Pancreas (tissue), 10 donors: ENCODE results near the gene MCU. TPM values are rescaled to one million over a fixed set of nuclear protein-coding genes. Genes with fewer than 3 reads are reported as not detected.
A peak's percentile ranks its signal among the peaks of the same experiment; 100 is the strongest.

Source experiments
- ATAC-seq, 4 donors: fragments of 200-7000 bp; cut with Tn5 transposase; one replicate each; pipeline versions ENCODE4 v1.8.0 to v1.9.1; 2020; ENCODE audit warnings: mild to moderate bottlenecking in 4 of 4, moderate library complexity in 4 of 4
- DNase-seq, 6 donors: peaks; one replicate each; pipeline ENCODE4 v3.0.0-alpha.2; 2020
- FAIRE-seq: peaks from 2 replicates; lab custom pipeline; 2012; peaks lifted over from hg19 to GRCh38; lab: Jason Lieb, UNC
- H3K27ac ChIP-seq, 4 donors: fragments of 200-600 bp; sonication (generic); 1 replicate in 3 of 4; 2 replicates in 1 of 4; pipeline versions ENCODE4 v1.5.0 to v1.8.0; 2020
- H3K27me3 ChIP-seq, 4 donors: fragments of 200-600 bp; one replicate each; pipeline ENCODE4 v1.8.0; 2021
- H3K36me3 ChIP-seq, 3 donors: fragments of 200-600 bp; sonication (generic) in 1 of 3; one replicate each; pipeline versions ENCODE4 v1.5.0 to v1.8.0; 2020 to 2021
- H3K4me1 ChIP-seq, 3 donors: fragments of 200-600 bp; one replicate each; pipeline ENCODE4 v1.8.0; 2021
- H3K4me3 ChIP-seq, 4 donors: fragments of 200-600 bp; sonication (generic) in 2 of 4; one replicate each; pipeline versions ENCODE4 v1.5.0 to v1.8.0; 2020 to 2021
- H3K9me3 ChIP-seq, 4 donors: fragments of 200-600 bp; one replicate each; pipeline ENCODE4 v1.8.0; 2021
- WGBS, 2 donors: extraction: QIAGEN DNeasy Blood & Tissue Kit; methylation state at CpG; one replicate each; pipeline ENCODE4 v1.1.7; 2013; 5-methylcytosine and 5-hydroxymethylcytosine counted together
- intact Hi-C, 3 donors: fragments of 100-400 bp; cut with DNase I; formaldehyde crosslinking; loops; one replicate each; pipeline versions ENCODE4 v1.11.1 to v1.14.2; 2022
- polyA plus RNA-seq, 2 donors: library from polyadenylated mRNA; stranded (reverse); fragments of 200-250 nt; gene quantifications; one replicate each; pipeline ENCODE4 v1.2.3, GENCODE V29; 2013
- total RNA-seq, 6 donors: library from RNA; stranded (reverse); fragmentation: NEBNext Ultra II Directional in 4 of 6; extraction: Animal tissue kit (Norgen Biotek cat#: 25700) in 4 of 6; gene quantifications; one replicate each; pipeline versions ENCODE4 v1.2.1 to v1.2.4, GENCODE V29; 2021 to 2023
- TF ChIP-seq, protein P1 (sequence below), 4 donors: fragments of 200-600 bp; sonication (generic) in 3 of 4; IDR thresholded peaks; one replicate each; pipeline versions ENCODE4 v1.5.0 to v1.8.0; 2021; ENCODE audit warnings: antibody characterized with exemption in 4 of 4
- donor health status: healthy with polysubstance abuse.
- donor health status: DM: no; HTN: no; CAD: no; lungs with moderate emphysema.
- donor health status: DM: no; HTN: no; CAD: no.
- donor health status: control.
- donor health status: control.
- donor health status: Bipolar disorder and iron deficiency.
- donor health status: DM: yes; HTN: yes; CAD: no.
- donor health status: DM: no; HTN: no; CAD: no.
- donor health status: DM: no; HTN: no; CAD: no.
- donor health status: DM: yes; HTN: yes; CAD: no.

The MCU gene
- total and polyA plus RNA-seq, 8 donors = 6.3 to 15.5 (median 9.2) TPM

DNA sequence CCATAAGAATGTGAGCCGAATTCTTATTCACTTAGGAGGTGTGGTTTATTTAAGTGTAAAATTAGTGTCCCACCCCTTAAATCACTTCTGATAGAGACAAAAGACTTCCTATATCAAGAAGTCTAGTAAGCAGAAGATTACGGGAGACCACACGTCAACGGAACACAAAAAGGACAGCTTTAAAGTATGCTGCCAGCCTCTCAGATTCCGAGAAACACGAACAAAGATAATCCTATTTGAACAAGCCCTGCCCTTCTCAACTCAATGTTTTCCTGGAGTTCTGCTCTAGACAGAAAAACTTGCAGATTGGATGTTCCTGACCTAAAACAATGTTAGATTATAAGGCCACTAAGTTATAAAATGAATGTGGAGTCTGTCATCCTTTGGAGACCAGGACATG, 4.9 kb upstream of the MCU start:
- intact Hi-C loops = no loop called here
- ATAC-seq (peak; percentile 14 to 59 (median 20)), FAIRE-seq (no peak), DNase-seq (peak in 1 of 6 donors; percentile 28)
- H3K36me3 ChIP-seq = no peaks in the 10 kb centered on the region
- TF ChIP-seq, protein P1, sequence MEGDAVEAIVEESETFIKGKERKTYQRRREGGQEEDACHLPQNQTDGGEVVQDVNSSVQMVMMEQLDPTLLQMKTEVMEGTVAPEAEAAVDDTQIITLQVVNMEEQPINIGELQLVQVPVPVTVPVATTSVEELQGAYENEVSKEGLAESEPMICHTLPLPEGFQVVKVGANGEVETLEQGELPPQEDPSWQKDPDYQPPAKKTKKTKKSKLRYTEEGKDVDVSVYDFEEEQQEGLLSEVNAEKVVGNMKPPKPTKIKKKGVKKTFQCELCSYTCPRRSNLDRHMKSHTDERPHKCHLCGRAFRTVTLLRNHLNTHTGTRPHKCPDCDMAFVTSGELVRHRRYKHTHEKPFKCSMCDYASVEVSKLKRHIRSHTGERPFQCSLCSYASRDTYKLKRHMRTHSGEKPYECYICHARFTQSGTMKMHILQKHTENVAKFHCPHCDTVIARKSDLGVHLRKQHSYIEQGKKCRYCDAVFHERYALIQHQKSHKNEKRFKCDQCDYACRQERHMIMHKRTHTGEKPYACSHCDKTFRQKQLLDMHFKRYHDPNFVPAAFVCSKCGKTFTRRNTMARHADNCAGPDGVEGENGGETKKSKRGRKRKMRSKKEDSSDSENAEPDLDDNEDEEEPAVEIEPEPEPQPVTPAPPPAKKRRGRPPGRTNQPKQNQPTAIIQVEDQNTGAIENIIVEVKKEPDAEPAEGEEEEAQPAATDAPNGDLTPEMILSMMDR (IDR thresholded peaks at IDR 0.05) = no peak
- WGBS, 2 donors = 33 to 42% methylated on average over 6 of the region's 6 CpGs
- H3K27me3 ChIP-seq = no peaks in the 10 kb centered on the region
- no peak overlapping the region for H3K4me3 ChIP-seq
- H3K9me3 ChIP-seq = no peaks in the 10 kb centered on the region
- H3K27ac ChIP-seq = peak overlapping the region in 2 of 4 donors; percentile 64 to 85
- peaks cover 7 to 11% (median 9%) of the 10 kb centered on the region in 3 donors for H3K4me1 ChIP-seq

DNA sequence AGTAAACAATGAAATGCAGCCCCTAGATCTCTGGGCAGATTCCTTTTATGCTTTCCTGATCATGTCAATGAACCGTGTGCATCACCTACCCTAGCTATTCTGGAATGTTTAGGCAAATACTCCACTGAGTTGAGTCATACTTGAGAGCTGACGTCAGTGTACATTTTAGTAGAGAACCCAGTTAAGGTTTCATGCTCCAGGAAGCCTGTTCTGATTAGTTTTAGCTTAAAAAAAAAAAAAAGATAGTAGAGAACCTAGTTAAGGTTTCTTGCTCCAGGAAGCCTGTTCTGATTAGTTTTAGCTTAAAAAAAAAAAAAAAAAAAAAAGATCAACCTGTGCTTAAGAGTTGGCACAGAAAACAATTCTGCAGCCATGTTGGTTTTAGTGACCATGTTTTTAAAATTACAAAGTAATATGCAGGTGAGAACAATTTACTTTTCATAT, 3.7 kb upstream of the MCU start:
- Histone ChIP-seq H3K9me3 (no peaks in the 10 kb centered on the region), H3K4me1 (peaks cover 7 to 13% (median 9%) of the 10 kb centered on the region in 3 donors), H3K4me3 (no peak overlapping the region), H3K27me3 (no peaks in the 10 kb centered on the region), H3K27ac (peak overlapping the region in 3 of 4 donors; percentile 26 to 85 (median 64)), H3K36me3 (no peaks in the 10 kb centered on the region)
- FAIRE-seq = no peak
- intact Hi-C loops = no loop called here
- TF ChIP-seq, protein P1 (IDR thresholded peaks at IDR 0.05) = no peak
- peak in 1 of 6 donors; percentile 43 for DNase-seq
- WGBS, 2 donors = 18% methylated on average over 2 of the region's 2 CpGs
- ATAC-seq = peak; percentile 49 to 77 (median 52)

DNA sequence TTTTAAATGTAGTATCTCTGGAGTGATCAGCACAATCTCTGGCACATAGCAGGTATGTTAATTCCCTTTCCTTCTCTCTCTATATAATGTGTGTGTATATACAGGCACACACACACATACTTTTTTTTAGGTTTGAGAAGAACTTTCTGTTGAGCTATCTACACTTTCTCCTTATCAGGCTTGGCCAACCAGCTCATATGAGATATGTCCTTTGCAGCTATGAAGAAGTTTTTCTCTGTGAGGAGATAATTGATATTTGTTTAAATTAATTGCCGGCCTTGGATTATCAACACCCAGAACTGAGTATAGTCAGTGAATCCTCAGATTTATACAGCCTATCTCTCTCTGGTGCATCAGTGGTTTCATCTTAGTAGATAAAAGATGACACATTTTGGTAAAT, 2.3 kb upstream of the MCU start:
- intact Hi-C loops = loop anchor here in 1 of 3 donors (10.0 kb wide), 1 partner anchor 145 kb away; no protein-coding TSS in a partner anchor
- Histone ChIP-seq H3K36me3 (no peaks in the 10 kb centered on the region), H3K27me3 (no peaks in the 10 kb centered on the region), H3K9me3 (no peaks in the 10 kb centered on the region), H3K27ac (no peak overlapping the region), H3K4me3 (no peak overlapping the region), H3K4me1 (peaks cover 7 to 18% (median 9%) of the 10 kb centered on the region in 3 donors)
- no peak for FAIRE-seq
- ATAC-seq = no peak
- 90 to 93% methylated on average over 1 of the region's 1 CpG for WGBS, 2 donors
- TF ChIP-seq, protein P1 (IDR thresholded peaks at IDR 0.05) = no peak
- no peak for DNase-seq

DNA sequence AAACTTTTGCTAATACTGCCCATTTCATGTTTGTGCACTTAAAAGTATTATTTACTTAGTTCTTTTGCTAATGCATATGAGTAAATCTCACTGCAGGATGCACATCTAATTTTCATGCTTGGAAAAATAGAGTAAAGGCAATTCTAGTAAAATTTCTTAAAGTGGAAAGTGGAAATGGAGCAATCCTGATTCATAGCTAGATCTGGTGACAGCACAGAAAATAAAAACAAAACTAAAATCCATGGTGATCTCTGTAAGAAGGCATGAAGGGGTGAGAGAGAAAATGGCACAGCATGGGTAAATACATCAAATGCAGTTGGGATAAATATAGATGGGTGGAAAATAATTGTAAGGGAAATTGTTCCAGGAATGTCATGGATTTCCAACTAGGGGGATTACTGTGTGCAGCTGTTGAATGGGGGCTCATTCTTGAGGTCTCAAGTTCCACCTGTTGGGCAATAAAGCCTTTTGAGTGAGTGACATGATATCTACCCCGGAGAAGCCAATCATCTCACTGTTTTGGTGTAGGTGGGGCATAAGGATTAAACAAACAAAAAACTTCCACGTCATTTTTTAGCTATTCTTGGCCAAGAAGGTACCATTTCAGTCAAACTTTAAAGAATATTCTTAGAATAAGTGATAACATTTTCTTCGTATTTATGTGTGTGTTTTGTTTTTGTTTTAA, 1.7 kb upstream of the MCU start:
- FAIRE-seq = no peak
- TF ChIP-seq, protein P1 (IDR thresholded peaks at IDR 0.05) = no peak
- H3K36me3 ChIP-seq = no peaks in the 10 kb centered on the region
- no peak for DNase-seq
- no peak overlapping the region for H3K4me3 ChIP-seq
- intact Hi-C loops = loop anchor here in 1 of 3 donors (10.0 kb wide), 1 partner anchor 145 kb away; no protein-coding TSS in a partner anchor
- 42 to 49% methylated on average over 3 of the region's 3 CpGs for WGBS, 2 donors
- H3K9me3 ChIP-seq = no peaks in the 10 kb centered on the region
- H3K27me3 ChIP-seq = no peaks in the 10 kb centered on the region
- ATAC-seq = no peak
- no peak overlapping the region for H3K27ac ChIP-seq
- peaks cover 7 to 18% (median 9%) of the 10 kb centered on the region in 3 donors for H3K4me1 ChIP-seq

DNA sequence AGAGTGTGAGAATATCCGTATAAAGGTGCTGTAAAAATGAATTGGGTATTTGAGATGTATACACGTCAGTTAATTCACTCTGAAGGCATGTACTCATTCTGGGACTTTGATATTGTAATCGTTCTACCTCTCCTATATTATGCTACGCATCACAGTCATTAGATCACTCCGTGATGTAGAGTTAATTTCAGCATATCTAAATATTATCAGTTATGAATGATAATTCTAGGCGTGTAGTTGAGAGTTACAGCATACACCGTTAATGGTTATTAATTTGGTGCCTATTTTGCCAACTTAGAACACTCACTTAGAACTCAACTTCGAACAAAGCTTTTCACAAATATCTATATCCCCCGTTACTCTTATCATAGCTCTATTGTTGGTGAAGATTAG, 477 bp upstream of the MCU start:
- no peak for FAIRE-seq

More for the DNA sequence above, 477 bp upstream of the MCU start:
- Histone ChIP-seq H3K36me3 (no peaks in the 10 kb centered on the region), H3K9me3 (no peaks in the 10 kb centered on the region), H3K4me3 (peak overlapping the region in 3 of 4 donors; percentile 48 to 78 (median 51)), H3K27me3 (no peaks in the 10 kb centered on the region), H3K27ac (peak overlapping the region in 3 of 4 donors; percentile 83 to 93 (median 92)), H3K4me1 (peaks cover 7 to 18% (median 9%) of the 10 kb centered on the region in 3 donors)
- DNase-seq (no peak), ATAC-seq (no peak)
- intact Hi-C loops = loop anchor here in 1 of 3 donors (10.0 kb wide), 1 partner anchor 143 kb away; no protein-coding TSS in a partner anchor
- 25 to 28% methylated on average over 9 of the region's 9 CpGs for WGBS, 2 donors
- TF ChIP-seq, protein P1 (IDR thresholded peaks at IDR 0.05) = no peak
